Gastrocnemius medialis (tissue), 4 donors: ENCODE measurements around the gene VGLL4.

Source experiments
- POLR2A ChIP-seq, 2 donors: fragments of 450-650 bp; IDR thresholded peaks; one replicate each; pipeline ENCODE4 v1.6.1; 2017; ENCODE audit warnings: antibody characterized with exemption in 2 of 2, mild to moderate bottlenecking in 2 of 2, moderate library complexity in 2 of 2
- TF ChIP-seq, protein P1 (sequence below), 5 experiments: fragments of 450-650 bp in 3 of 5; fragments of 200-600 bp in 2 of 5; sonication (generic) in 2 of 5; IDR thresholded peaks in 4 of 5; conservative IDR thresholded peaks in 1 of 5; 1 replicate in 4 of 5; 2 replicates in 1 of 5; pipeline ENCODE4 v1.5.1; 2016 to 2019; ENCODE audit warnings: antibody characterized with exemption in 5 of 5, mild to moderate bottlenecking in 3 of 5, moderate library complexity in 3 of 5

DNA sequence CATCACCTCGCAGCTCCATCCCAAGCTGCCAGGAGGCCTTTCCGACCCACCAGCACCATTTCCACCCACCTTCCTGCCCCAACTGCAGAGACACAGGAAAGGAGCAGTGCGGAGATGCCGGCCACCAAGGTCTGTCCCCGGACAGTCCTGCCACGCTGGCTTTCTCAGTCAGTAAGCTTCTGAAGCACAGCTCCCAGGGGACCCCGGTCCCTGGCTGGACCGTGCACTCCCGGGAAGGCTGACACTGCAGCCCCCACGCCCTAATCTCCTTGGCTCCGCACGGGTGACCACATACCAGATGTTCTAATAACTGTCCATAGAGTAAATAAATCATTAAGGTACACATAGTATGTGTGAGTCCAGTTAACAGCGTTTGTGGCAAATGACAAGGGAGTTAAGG lies 73.5 kb downstream of the VGLL4 start:
- TF ChIP-seq, protein P1, sequence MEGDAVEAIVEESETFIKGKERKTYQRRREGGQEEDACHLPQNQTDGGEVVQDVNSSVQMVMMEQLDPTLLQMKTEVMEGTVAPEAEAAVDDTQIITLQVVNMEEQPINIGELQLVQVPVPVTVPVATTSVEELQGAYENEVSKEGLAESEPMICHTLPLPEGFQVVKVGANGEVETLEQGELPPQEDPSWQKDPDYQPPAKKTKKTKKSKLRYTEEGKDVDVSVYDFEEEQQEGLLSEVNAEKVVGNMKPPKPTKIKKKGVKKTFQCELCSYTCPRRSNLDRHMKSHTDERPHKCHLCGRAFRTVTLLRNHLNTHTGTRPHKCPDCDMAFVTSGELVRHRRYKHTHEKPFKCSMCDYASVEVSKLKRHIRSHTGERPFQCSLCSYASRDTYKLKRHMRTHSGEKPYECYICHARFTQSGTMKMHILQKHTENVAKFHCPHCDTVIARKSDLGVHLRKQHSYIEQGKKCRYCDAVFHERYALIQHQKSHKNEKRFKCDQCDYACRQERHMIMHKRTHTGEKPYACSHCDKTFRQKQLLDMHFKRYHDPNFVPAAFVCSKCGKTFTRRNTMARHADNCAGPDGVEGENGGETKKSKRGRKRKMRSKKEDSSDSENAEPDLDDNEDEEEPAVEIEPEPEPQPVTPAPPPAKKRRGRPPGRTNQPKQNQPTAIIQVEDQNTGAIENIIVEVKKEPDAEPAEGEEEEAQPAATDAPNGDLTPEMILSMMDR (IDR thresholded peaks at IDR 0.05 in 4 of 5, conservative IDR thresholded peaks at IDR 0.05 in 1 of 5) = no peak
- no peak for TF ChIP-seq POLR2A (IDR thresholded peaks at IDR 0.05)
